IPS-15b (cell line): Measurements from ENCODE around the gene SLC6A9.

Experiments used
- H3K27me3 ChIP-seq: one replicate; pipeline ENCODE4 v1.6.1; 2013; ENCODE audit warnings: low read length; ENCODE audit not compliant: control insufficient read depth, insufficient read depth
- H3K36me3 ChIP-seq: one replicate; pipeline ENCODE4 v1.6.1; 2013; ENCODE audit warnings: low read length; ENCODE audit not compliant: control insufficient read depth, insufficient read depth
- H3K4me1 ChIP-seq: one replicate; pipeline ENCODE4 v1.6.1; 2013; ENCODE audit warnings: mild to moderate bottlenecking, low read length; ENCODE audit not compliant: control insufficient read depth, insufficient read depth
- H3K4me3 ChIP-seq: one replicate; pipeline ENCODE4 v1.5.1; 2013; ENCODE audit warnings: low read depth, low read length
- H3K9ac ChIP-seq: one replicate; pipeline ENCODE4 v1.6.1; 2013; ENCODE audit warnings: low read depth, mild to moderate bottlenecking, low read length
- H3K9me3 ChIP-seq: one replicate; pipeline ENCODE4 v1.6.1; 2013; ENCODE audit warnings: mild to moderate bottlenecking, low read length; ENCODE audit not compliant: control insufficient read depth, insufficient read depth

Gene SLC6A9

GRCh38 chr1:44024031-44024902 is 7.0 kb downstream of the SLC6A9 start:
- Histone ChIP-seq H3K4me1 (peaks cover 3% of the 10 kb centered on the region), H3K9me3 (no peaks in the 10 kb centered on the region), H3K9ac (no peak overlapping the region), H3K4me3 (no peak overlapping the region), H3K27me3 (no peaks in the 10 kb centered on the region), H3K36me3 (peaks cover 6% of the 10 kb centered on the region)

- Histone ChIP-seq H3K4me1 (no peaks in the 10 kb centered on the region), H3K27me3 (no peaks in the 10 kb centered on the region), H3K4me3 (no peak overlapping the region), H3K9ac (no peak overlapping the region), H3K36me3 (peaks cover 6% of the 10 kb centered on the region), H3K9me3 (no peaks in the 10 kb centered on the region)
Measured at GRCh38 chr1:44021581-44022321, 9.5 kb downstream of the SLC6A9 start.

GRCh38 chr1:44021156-44021555 is 10.1 kb downstream of the SLC6A9 start:
- Histone ChIP-seq H3K27me3 (no peaks in the 10 kb centered on the region), H3K9ac (no peak overlapping the region), H3K36me3 (peaks cover 6% of the 10 kb centered on the region), H3K4me3 (no peak overlapping the region), H3K4me1 (no peaks in the 10 kb centered on the region), H3K9me3 (no peaks in the 10 kb centered on the region)

- H3K36me3 ChIP-seq, result peaks cover 6% of the 10 kb centered on the region
Measured at GRCh38 chr1:44020464-44020863, 10.8 kb downstream of the SLC6A9 start.

GRCh38 chr1:44019466-44019948 is 11.8 kb downstream of the SLC6A9 start:
- H3K27me3 ChIP-seq, result no peaks in the 10 kb centered on the region
- peaks cover 6% of the 10 kb centered on the region for H3K36me3 ChIP-seq
- H3K4me3 ChIP-seq, result no peak overlapping the region
- no peaks in the 10 kb centered on the region for H3K4me1 ChIP-seq
- no peaks in the 10 kb centered on the region for H3K9me3 ChIP-seq
- no peak overlapping the region for H3K9ac ChIP-seq

More at GRCh38 chr1:44020464-44020863, 10.8 kb downstream of the SLC6A9 start:
- Histone ChIP-seq H3K4me1 (no peaks in the 10 kb centered on the region), H3K9me3 (no peaks in the 10 kb centered on the region), H3K4me3 (no peak overlapping the region), H3K27me3 (no peaks in the 10 kb centered on the region), H3K9ac (no peak overlapping the region)

GRCh38 chr1:44016890-44017400 is 14.3 kb downstream of the SLC6A9 start:
- no peaks in the 10 kb centered on the region for H3K9me3 ChIP-seq

GRCh38 chr1:44016041-44016889 is 15.0 kb downstream of the SLC6A9 start:
- H3K27me3 ChIP-seq, result no peaks in the 10 kb centered on the region
- H3K9ac ChIP-seq, result no peak overlapping the region
- H3K4me1 ChIP-seq, result peaks cover 2% of the 10 kb centered on the region
- no peaks in the 10 kb centered on the region for H3K36me3 ChIP-seq
- H3K4me3 ChIP-seq, result no peak overlapping the region
- H3K9me3 ChIP-seq, result no peaks in the 10 kb centered on the region

More at GRCh38 chr1:44016890-44017400, 14.3 kb downstream of the SLC6A9 start:
- H3K4me1 ChIP-seq, result no peaks in the 10 kb centered on the region
- H3K4me3 ChIP-seq, result no peak overlapping the region
- no peaks in the 10 kb centered on the region for H3K27me3 ChIP-seq
- H3K9ac ChIP-seq, result no peak overlapping the region
- H3K36me3 ChIP-seq, result peaks cover 6% of the 10 kb centered on the region

- H3K4me3 ChIP-seq, result no peak overlapping the region
- H3K36me3 ChIP-seq, result no peaks in the 10 kb centered on the region
- no peaks in the 10 kb centered on the region for H3K9me3 ChIP-seq
- peaks cover 2% of the 10 kb centered on the region for H3K4me1 ChIP-seq
- no peaks in the 10 kb centered on the region for H3K27me3 ChIP-seq
- H3K9ac ChIP-seq, result no peak overlapping the region
Measured at GRCh38 chr1:44015206-44015605, 16.1 kb downstream of the SLC6A9 start.

- H3K4me1 ChIP-seq, result peaks cover 2% of the 10 kb centered on the region
- no peak overlapping the region for H3K9ac ChIP-seq
- no peaks in the 10 kb centered on the region for H3K9me3 ChIP-seq
- H3K4me3 ChIP-seq, result no peak overlapping the region
- H3K27me3 ChIP-seq, result no peaks in the 10 kb centered on the region
- no peaks in the 10 kb centered on the region for H3K36me3 ChIP-seq
Measured at GRCh38 chr1:44014365-44015104, 16.7 kb downstream of the SLC6A9 start.

GRCh38 chr1:44013949-44014348 is 17.3 kb downstream of the SLC6A9 start:
- no peak overlapping the region for H3K9ac ChIP-seq
- H3K4me3 ChIP-seq, result no peak overlapping the region
- H3K9me3 ChIP-seq, result no peaks in the 10 kb centered on the region
- H3K27me3 ChIP-seq, result no peaks in the 10 kb centered on the region
- H3K4me1 ChIP-seq, result peaks cover 2% of the 10 kb centered on the region
- H3K36me3 ChIP-seq, result no peaks in the 10 kb centered on the region
